ENCODE data around the gene MPPED2. TPM values are rescaled to one million over a fixed set of nuclear protein-coding genes. Genes with fewer than 3 reads are reported as not detected.

Gene MPPED2
- total RNA-seq, 4 donors from 2014 or later, result 2.2 to 11.5 (median 4.7) TPM

DNA sequence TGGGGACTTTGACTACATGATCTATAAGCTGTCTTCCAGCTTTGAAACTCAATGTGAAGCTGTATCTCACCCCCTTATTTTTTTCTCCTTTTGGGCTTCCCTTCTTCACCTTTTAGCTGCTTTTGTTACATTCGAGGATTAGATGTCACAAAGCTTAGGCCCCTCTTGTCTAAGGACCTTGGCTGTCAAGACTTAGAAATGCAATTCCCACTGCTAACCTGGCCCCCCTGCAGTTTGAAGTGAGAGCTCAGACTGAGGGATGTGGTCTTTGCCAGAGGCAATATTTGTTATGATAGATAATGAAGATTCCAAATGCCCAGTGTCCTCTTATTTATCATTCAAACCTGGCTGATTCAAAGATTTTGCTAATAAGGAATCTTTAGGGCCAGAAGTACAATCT is 135.0 kb downstream of the MPPED2 start:
- H3K36me3 ChIP-seq, result no peaks in the 10 kb centered on the region
- peaks cover 0 to 21% (median 0%) of the 10 kb centered on the region in 4 donors for H3K4me1 ChIP-seq
- TF ChIP-seq POLR2A (IDR thresholded peaks at IDR 0.05), result no peak
- TF ChIP-seq, protein P1, sequence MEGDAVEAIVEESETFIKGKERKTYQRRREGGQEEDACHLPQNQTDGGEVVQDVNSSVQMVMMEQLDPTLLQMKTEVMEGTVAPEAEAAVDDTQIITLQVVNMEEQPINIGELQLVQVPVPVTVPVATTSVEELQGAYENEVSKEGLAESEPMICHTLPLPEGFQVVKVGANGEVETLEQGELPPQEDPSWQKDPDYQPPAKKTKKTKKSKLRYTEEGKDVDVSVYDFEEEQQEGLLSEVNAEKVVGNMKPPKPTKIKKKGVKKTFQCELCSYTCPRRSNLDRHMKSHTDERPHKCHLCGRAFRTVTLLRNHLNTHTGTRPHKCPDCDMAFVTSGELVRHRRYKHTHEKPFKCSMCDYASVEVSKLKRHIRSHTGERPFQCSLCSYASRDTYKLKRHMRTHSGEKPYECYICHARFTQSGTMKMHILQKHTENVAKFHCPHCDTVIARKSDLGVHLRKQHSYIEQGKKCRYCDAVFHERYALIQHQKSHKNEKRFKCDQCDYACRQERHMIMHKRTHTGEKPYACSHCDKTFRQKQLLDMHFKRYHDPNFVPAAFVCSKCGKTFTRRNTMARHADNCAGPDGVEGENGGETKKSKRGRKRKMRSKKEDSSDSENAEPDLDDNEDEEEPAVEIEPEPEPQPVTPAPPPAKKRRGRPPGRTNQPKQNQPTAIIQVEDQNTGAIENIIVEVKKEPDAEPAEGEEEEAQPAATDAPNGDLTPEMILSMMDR (IDR thresholded peaks at IDR 0.05), result no peak
- no peak for TF ChIP-seq EP300 (IDR thresholded peaks at IDR 0.05)
- no peaks in the 10 kb centered on the region for H3K9me3 ChIP-seq
- no peak for DNase-seq (ENCODE audit: low spot score in 2 of 2)
- no peak overlapping the region for H3K4me3 ChIP-seq
- 74 to 100% methylated on average over 1 of the region's 1 CpG for WGBS, 2 donors
- no peaks in the 10 kb centered on the region for H3K27me3 ChIP-seq
- H3K27ac ChIP-seq, result no peak overlapping the region

DNA sequence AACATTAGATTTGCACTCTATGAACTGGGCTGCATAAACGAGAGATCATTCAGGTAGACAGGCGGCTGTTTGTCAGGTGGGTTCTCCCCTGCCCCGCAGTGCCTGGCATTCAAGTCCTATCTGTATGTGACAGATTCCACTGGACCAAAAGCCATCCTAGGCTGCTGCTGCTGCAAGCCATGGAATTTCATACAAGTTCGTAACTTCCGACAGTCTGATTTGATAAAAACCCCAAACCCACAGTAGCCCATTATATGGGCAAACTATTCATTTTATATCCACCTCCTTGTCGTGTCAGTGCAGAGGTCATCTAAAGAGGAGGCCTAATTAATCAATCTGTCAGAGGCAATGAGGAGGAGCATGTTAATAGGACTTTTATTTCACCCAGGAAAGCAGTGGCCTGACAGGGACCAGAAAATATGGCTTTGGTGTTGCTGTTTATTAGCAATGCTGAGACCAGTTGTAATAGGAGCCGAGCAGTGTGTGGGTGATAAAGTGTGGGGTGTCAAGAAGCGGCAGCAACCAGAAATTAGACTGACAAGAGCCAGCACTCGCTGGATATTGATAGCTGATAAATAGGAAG is 139.0 kb downstream of the MPPED2 start:
- TF ChIP-seq POLR2A (IDR thresholded peaks at IDR 0.05) (no peak), EP300 (IDR thresholded peaks at IDR 0.05) (no peak)
- TF ChIP-seq, protein P1 (IDR thresholded peaks at IDR 0.05), result no peak
- H3K4me3 ChIP-seq, result no peak overlapping the region
- WGBS, 2 donors, result 78 to 84% methylated on average over 9 of the region's 9 CpGs
- no peak for DNase-seq (ENCODE audit: low spot score in 2 of 2)
- H3K27ac ChIP-seq, result no peak overlapping the region
- H3K36me3 ChIP-seq, result no peaks in the 10 kb centered on the region
- H3K4me1 ChIP-seq, result peaks cover 0 to 4% (median 0%) of the 10 kb centered on the region in 4 donors
- H3K27me3 ChIP-seq, result no peaks in the 10 kb centered on the region
- no peaks in the 10 kb centered on the region for H3K9me3 ChIP-seq

DNA sequence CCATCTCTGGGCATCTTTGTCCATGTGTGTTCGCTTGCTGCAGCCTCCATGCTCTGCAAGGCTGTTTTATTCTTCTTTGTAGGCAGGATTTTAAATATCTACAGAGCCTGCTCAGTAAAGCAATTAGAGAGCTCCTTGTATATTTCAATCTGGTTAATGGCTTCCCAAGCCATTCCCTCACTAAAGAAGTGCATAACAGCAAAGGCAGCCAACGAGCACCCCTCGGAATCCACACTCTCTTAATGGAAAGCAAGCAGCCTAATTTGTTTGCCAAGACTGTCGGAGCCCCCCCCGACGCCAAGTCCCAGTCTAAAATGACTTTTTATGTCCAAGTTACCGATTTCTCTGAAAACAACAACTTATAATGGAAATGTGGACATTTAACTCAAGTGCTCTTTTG is 139.6 kb downstream of the MPPED2 start:
- 54 to 63% methylated on average over 7 of the region's 7 CpGs for WGBS, 2 donors
- H3K27me3 ChIP-seq, result no peaks in the 10 kb centered on the region
- H3K36me3 ChIP-seq, result no peaks in the 10 kb centered on the region
- no peak for DNase-seq (ENCODE audit: low spot score in 2 of 2)
- H3K9me3 ChIP-seq, result no peaks in the 10 kb centered on the region
- no peak overlapping the region for H3K27ac ChIP-seq
- H3K4me3 ChIP-seq, result no peak overlapping the region
- H3K4me1 ChIP-seq, result no peaks in the 10 kb centered on the region
- TF ChIP-seq, protein P1 (IDR thresholded peaks at IDR 0.05), result no peak
- TF ChIP-seq POLR2A (IDR thresholded peaks at IDR 0.05) (no peak), EP300 (IDR thresholded peaks at IDR 0.05) (no peak)

DNA sequence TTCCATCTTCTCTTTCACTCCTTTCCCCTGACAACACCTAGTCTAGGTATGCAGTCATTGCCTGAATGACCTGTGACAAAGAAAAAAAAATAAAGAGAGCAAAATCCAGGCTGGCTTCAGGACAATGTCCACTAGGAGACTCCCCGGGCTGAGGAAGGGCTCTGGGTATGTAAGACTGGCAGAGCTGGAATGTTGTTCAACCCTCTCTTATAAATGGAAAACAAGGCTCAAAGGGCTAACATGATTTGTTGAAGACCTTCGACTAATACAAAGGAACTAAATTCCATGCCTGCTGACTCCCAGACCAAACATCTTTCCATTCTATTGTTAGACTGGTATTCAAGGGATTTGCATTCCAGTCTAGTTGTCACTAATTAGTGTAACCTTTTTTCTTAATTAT is 141.1 kb downstream of the MPPED2 start:
- Histone ChIP-seq H3K36me3 (no peaks in the 10 kb centered on the region), H3K4me1 (no peaks in the 10 kb centered on the region), H3K9me3 (no peaks in the 10 kb centered on the region), H3K4me3 (no peak overlapping the region), H3K27me3 (no peaks in the 10 kb centered on the region), H3K27ac (no peak overlapping the region)
- no peak for DNase-seq (ENCODE audit: low spot score in 2 of 2)
- WGBS, 2 donors, result 55 to 58% methylated on average over 2 of the region's 2 CpGs
- TF ChIP-seq, protein P1 (IDR thresholded peaks at IDR 0.05), result no peak
- TF ChIP-seq POLR2A (IDR thresholded peaks at IDR 0.05), result no peak
- TF ChIP-seq EP300 (IDR thresholded peaks at IDR 0.05), result no peak

DNA sequence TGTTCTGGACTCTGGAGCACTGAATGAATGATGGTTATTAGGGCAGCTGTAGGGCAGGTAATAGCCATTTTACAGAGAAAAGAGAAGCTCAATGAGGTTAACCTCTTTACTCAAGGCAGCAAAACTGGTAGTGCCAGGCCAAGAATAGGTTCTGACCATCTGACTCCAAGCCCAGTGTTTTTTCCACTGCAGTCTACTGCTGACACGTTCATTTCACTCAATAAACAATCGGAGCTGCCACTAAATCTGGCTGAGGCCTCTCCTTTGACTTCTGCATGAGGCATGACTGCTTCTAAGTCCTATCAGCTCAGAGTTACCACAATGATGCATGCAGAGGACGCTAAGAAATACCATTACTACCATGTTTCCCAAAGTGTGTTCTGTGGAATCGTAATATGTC is 145.6 kb downstream of the MPPED2 start:
- no peaks in the 10 kb centered on the region for H3K27me3 ChIP-seq
- H3K27ac ChIP-seq, result no peak overlapping the region
- whole genome bisulfite sequencing, 2 donors, result 72 to 80% methylated on average over 4 of the region's 4 CpGs
- no peak overlapping the region for H3K4me3 ChIP-seq
- no peaks in the 10 kb centered on the region for H3K9me3 ChIP-seq
- TF ChIP-seq, protein P1 (IDR thresholded peaks at IDR 0.05), result no peak
- no peak for TF ChIP-seq EP300 (IDR thresholded peaks at IDR 0.05)
- TF ChIP-seq POLR2A (IDR thresholded peaks at IDR 0.05), result no peak
- DNase-seq (ENCODE audit: low spot score in 2 of 2), result no peak
- no peaks in the 10 kb centered on the region for H3K36me3 ChIP-seq
- H3K4me1 ChIP-seq, result no peaks in the 10 kb centered on the region

Data from tibial nerve (tissue), 4 donors.